Lower leg skin (tissue), 4 donors: ENCODE data around the gene CCND1. TPM values are rescaled to one million over a fixed set of nuclear protein-coding genes. Genes with fewer than 3 reads are reported as not detected.
"Not testable (repeated sequence)": the region's sequence is repeated elsewhere in the genome, so short reads cannot be mapped to it uniquely, and the experiment has no call there.

Experiments
- DNase-seq, 2 donors: peaks; one replicate each; pipeline ENCODE4 v3.0.0-alpha.2; 2019; ENCODE audit warnings: low spot score in 2 of 2
- H3K4me3 ChIP-seq: fragments of 200-600 bp; sonication (generic); 2 replicates; pipeline ENCODE4 v1.5.1; 2017; ENCODE audit warnings: mild to moderate bottlenecking, low read depth; ENCODE audit not compliant: poor library complexity, severe bottlenecking
- POLR2A ChIP-seq, 2 donors: fragments of 450-650 bp; IDR thresholded peaks; one replicate each; pipeline ENCODE4 v1.6.1; 2016 to 2017; ENCODE audit warnings: antibody characterized with exemption in 2 of 2, mild to moderate bottlenecking in 1 of 2, moderate library complexity in 1 of 2
- WGBS, 2 donors: methylation state at CpG; one replicate each; pipeline ENCODE4 v1.1.5; 2018; 5-methylcytosine and 5-hydroxymethylcytosine counted together
- intact Hi-C: fragments of 100-400 bp; cut with DNase I; formaldehyde crosslinking; loops from one replicate; pipeline ENCODE4 v1.15.0; 2023; ENCODE audit warnings: low total_unique reads
- total RNA-seq, 4 donors: library from RNA; depleted of rRNA; stranded (reverse); fragments of >200 nt; gene quantifications; one replicate each; pipeline ENCODE4 v1.1.0, GENCODE V29; 2016
- TF ChIP-seq, protein P1 (sequence below), 3 donors: fragments of 450-650 bp; IDR thresholded peaks; one replicate each; pipeline ENCODE4 v1.5.1; 2016; ENCODE audit warnings: antibody characterized with exemption in 3 of 3, mild to moderate bottlenecking in 3 of 3, moderate library complexity in 2 of 3

CCND1 gene
- total RNA-seq, 4 donors from 2014 or later = 194 to 370 (median 229) TPM

DNA sequence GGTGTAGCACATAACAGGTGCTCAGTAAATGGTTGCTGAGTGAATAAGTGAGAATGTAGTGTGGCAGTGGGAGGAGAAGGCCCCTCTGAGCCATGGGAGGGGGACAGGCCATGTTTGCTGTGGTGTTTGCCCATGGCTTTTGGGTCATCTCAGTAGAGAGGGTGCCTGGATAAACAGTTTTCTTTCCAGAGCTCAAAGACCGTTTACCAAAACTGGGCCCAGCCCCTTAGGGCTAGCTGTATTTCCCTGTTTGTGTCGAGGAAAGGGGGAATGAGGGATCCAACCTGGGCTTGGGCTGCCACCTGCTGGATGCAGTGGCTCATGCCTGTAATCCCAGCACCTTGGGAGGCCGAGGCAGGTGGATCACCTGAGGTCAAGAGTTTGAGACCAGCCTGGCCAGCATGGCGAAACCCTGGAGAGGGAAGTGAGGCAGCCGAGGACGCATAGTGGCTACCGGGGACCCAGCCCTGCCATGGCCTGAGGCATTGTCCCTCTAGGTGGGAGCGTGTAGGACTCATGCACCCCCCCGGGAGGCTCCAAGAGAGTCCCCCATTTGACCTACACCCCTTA lies 42.9 kb downstream of the CCND1 start:
- 58 to 79% methylated on average over 8 of the region's 9 CpGs for WGBS, 2 donors
- TF ChIP-seq, protein P1, sequence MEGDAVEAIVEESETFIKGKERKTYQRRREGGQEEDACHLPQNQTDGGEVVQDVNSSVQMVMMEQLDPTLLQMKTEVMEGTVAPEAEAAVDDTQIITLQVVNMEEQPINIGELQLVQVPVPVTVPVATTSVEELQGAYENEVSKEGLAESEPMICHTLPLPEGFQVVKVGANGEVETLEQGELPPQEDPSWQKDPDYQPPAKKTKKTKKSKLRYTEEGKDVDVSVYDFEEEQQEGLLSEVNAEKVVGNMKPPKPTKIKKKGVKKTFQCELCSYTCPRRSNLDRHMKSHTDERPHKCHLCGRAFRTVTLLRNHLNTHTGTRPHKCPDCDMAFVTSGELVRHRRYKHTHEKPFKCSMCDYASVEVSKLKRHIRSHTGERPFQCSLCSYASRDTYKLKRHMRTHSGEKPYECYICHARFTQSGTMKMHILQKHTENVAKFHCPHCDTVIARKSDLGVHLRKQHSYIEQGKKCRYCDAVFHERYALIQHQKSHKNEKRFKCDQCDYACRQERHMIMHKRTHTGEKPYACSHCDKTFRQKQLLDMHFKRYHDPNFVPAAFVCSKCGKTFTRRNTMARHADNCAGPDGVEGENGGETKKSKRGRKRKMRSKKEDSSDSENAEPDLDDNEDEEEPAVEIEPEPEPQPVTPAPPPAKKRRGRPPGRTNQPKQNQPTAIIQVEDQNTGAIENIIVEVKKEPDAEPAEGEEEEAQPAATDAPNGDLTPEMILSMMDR (IDR thresholded peaks at IDR 0.05) = no peak
- TF ChIP-seq POLR2A (IDR thresholded peaks at IDR 0.05) = no peak
- intact Hi-C loops = loop anchor here (10.0 kb wide), 1 partner anchor 511 kb away; no protein-coding TSS in a partner anchor
- no peak overlapping the region for H3K4me3 ChIP-seq
- DNase-seq = no peak

DNA sequence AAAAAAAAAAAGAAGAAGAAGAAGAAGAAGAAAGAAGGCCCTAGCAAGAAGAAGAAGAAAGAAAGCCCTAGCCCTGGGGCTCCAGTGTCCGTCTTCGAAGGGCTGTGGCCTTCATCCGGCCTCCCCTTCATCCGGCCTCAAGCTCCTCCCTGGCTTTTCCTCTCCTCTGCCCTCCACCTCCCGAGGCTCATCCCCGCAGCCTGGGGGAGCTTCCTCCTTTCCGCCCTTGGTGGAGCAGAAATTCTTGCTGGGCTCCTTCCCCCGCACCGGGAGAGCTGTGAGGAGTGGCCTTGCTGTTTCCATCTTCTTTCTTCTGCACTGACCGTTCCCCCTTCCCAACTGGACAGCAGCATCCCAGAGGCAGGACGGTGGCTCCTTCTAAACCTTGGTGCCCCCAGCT lies 43.7 kb downstream of the CCND1 start:
- intact Hi-C loops = loop anchor here (5.0 to 10.0 kb wide), 2 partner anchors 228 to 510 kb away; no protein-coding TSS in a partner anchor
- TF ChIP-seq POLR2A (IDR thresholded peaks at IDR 0.05) = no peak
- TF ChIP-seq, protein P1 (IDR thresholded peaks at IDR 0.05) = no peak
- no peak for DNase-seq
- no peak overlapping the region for H3K4me3 ChIP-seq
- 73 to 86% methylated on average over 10 to 11 of the region's 11 CpGs for WGBS, 2 donors

DNA sequence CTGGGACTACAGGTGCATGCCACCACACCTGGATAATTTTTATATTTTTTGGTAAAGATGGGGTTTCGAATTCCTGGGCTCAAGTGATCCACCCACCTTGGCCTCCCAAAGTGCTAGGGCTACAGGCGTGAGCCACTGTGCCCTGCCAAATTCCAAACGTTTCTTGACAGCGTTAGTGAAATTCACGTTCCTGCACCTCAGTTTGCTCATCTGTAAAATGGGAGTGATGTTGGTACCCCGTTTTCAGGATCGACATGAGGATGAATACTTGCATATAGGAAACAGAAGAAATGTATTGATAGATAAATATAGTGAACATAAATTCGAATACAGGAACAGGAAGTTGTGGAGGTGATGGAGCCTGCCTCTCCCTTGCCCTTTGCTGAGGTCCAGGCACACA lies 44.4 kb downstream of the CCND1 start:
- no peak overlapping the region for H3K4me3 ChIP-seq
- 55 to 65% methylated on average over 8 of the region's 8 CpGs for WGBS, 2 donors
- intact Hi-C loops = loop anchor here (5.0 to 10.0 kb wide), 2 partner anchors 227 to 509 kb away; no protein-coding TSS in a partner anchor
- DNase-seq = no peak
- TF ChIP-seq, protein P1 (IDR thresholded peaks at IDR 0.05) = no peak
- TF ChIP-seq POLR2A (IDR thresholded peaks at IDR 0.05) = no peak

DNA sequence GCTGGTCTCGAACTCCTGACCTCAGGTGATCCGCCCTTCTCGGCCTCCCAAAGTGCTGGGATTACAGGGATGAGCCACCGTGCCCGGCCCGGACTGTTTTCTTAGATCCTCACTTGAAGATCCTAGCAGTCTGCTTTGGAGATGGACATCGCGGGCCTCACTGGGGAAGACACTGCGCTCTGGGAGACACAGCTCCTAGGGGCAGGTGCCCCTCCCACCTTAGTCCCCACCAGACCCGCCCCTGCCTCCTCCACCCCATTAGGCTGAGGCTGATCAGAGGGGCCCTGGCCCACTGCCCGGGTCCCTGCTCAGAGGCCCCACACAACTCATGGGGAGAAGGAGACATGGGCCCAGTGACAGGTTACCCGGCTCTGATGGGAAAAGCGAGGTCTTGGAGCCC lies 45.5 kb downstream of the CCND1 start:
- no peak overlapping the region for H3K4me3 ChIP-seq
- TF ChIP-seq, protein P1 (IDR thresholded peaks at IDR 0.05) = no peak
- no peak for TF ChIP-seq POLR2A (IDR thresholded peaks at IDR 0.05)
- DNase-seq = no peak
- intact Hi-C loops = loop anchor here (5.0 to 10.0 kb wide), 2 partner anchors 226 to 508 kb away; no protein-coding TSS in a partner anchor
- 71 to 78% methylated on average over 13 of the region's 13 CpGs for WGBS, 2 donors

DNA sequence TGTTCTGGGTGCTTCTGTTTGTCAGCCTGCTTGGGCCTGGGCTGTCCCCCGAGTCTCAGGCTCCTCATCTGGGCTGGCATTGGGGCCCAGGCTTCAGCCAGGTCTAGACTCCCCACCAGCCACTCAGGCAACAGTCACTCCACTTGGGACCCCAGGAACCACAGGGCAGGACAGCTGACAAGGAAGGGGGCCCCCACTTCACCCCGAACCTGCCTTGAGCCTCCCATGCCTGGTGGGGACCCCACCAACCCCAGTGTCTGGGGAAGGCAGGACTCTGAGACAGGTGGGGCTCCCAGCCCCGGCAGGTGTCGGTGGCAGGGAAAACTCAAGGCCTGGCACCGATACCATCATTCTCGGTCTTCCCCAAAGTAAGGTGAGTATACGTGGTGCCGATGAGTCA lies 45.9 kb downstream of the CCND1 start:
- 74 to 92% methylated on average over 7 to 8 of the region's 8 CpGs for WGBS, 2 donors
- intact Hi-C loops = loop anchor here (5.0 to 10.0 kb wide), 2 partner anchors 225 to 508 kb away; no protein-coding TSS in a partner anchor
- DNase-seq = no peak
- TF ChIP-seq POLR2A (IDR thresholded peaks at IDR 0.05) = no peak
- TF ChIP-seq, protein P1 (IDR thresholded peaks at IDR 0.05) = no peak
- H3K4me3 ChIP-seq = no peak overlapping the region

DNA sequence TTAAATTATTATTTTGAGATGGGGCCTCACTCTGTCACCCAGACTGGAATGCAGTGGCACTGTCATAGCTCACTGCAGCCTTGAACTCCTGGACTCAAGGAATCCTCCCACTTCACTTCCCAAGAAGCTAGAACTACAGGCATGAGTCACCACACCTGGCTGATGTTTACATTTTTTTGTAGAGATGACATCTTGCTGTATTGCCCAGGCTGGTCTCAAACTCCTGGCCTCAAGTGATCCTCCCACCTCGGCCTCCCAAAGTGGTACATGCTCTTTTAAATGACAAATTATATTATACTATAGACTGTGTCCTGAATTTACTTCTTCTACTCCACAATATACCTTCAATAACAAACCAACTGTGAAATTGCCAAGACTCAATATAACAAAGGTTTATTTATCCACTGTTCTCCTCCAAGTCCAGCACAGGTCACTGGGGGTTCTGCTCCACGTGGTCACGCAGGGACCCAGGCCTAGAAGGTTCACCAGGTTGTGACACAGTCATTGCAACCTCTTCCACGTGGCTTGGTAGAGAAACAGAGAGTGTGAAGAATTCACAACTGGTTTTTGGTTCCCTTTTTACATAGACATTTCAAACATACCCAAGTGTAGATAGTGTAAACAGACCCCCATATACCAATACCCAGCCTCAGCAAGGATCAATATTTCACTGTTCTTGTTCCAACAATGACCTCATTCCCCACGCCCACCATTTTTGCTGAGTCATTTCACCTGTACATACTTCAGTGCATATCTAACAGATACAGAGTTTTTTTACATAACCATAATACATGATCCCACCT lies 47.2 kb downstream of the CCND1 start:
- H3K4me3 ChIP-seq, DNase-seq: not testable (repeated sequence)
- intact Hi-C loops = loop anchor here (5.0 to 10.0 kb wide), 2 partner anchors 224 to 507 kb away; no protein-coding TSS in a partner anchor
- 68 to 69% methylated on average over 5 of the region's 5 CpGs for WGBS, 2 donors
